ENCODE results near the gene EEA1. TPM values are rescaled to one million over a fixed set of nuclear protein-coding genes. Genes with fewer than 3 reads are reported as not detected.

Gene EEA1
- total RNA-seq, 6 donors from 2014 or later, result 10.2 to 33.5 (median 22.8) TPM

GRCh38 chr12:92949466-92949865, 20.4 kb upstream of the EEA1 start:
- Histone ChIP-seq H3K27ac (no peak overlapping the region), H3K4me1 (no peaks in the 10 kb centered on the region), H3K27me3 (no peaks in the 10 kb centered on the region), H3K4me3 (no peak overlapping the region), H3K36me3 (no peaks in the 10 kb centered on the region), H3K9me3 (peaks cover 0 to 10% (median 7%) of the 10 kb centered on the region in 4 donors)
- 90 to 100% methylated on average over 1 of the region's 1 CpG for WGBS, 2 donors
- TF ChIP-seq CTCF (IDR thresholded peaks at IDR 0.05), result no peak
- TF ChIP-seq POLR2A (IDR thresholded peaks at IDR 0.05), result no peak
- TF ChIP-seq POLR2AphosphoS5 (IDR thresholded peaks at IDR 0.05), result no peak
- TF ChIP-seq EP300 (IDR thresholded peaks at IDR 0.05), result no peak
- ATAC-seq (ENCODE audit: low FRiP score in 2 of 2) (no peak), DNase-seq (no peak)

GRCh38 chr12:92947589-92948215, 18.6 kb upstream of the EEA1 start:
- H3K9me3 ChIP-seq, result no peaks in the 10 kb centered on the region
- ATAC-seq (ENCODE audit: low FRiP score in 2 of 2) (no peak), DNase-seq (no peak)
- no peak overlapping the region for H3K27ac ChIP-seq
- H3K4me3 ChIP-seq, result no peak overlapping the region
- no peak for TF ChIP-seq POLR2A (IDR thresholded peaks at IDR 0.05)
- TF ChIP-seq CTCF (IDR thresholded peaks at IDR 0.05), result no peak
- TF ChIP-seq POLR2AphosphoS5 (IDR thresholded peaks at IDR 0.05), result no peak
- no peak for TF ChIP-seq EP300 (IDR thresholded peaks at IDR 0.05)
- H3K36me3 ChIP-seq, result no peaks in the 10 kb centered on the region
- no peaks in the 10 kb centered on the region for H3K27me3 ChIP-seq
- peaks cover 0 to 6% (median 2%) of the 10 kb centered on the region in 4 donors for H3K4me1 ChIP-seq

GRCh38 chr12:92945659-92946220, 16.6 kb upstream of the EEA1 start:
- 79 to 88% methylated on average over 2 of the region's 2 CpGs for whole genome bisulfite sequencing, 2 donors
- H3K4me1 ChIP-seq, result peaks cover 0 to 11% (median 3%) of the 10 kb centered on the region in 4 donors
- no peaks in the 10 kb centered on the region for H3K9me3 ChIP-seq
- DNase-seq (no peak), ATAC-seq (ENCODE audit: low FRiP score in 2 of 2) (no peak)
- H3K4me3 ChIP-seq, result no peak overlapping the region
- no peak overlapping the region for H3K27ac ChIP-seq
- no peaks in the 10 kb centered on the region for H3K27me3 ChIP-seq
- H3K36me3 ChIP-seq, result no peaks in the 10 kb centered on the region
- TF ChIP-seq POLR2AphosphoS5 (IDR thresholded peaks at IDR 0.05), result no peak
- TF ChIP-seq EP300 (IDR thresholded peaks at IDR 0.05), result no peak
- TF ChIP-seq CTCF (IDR thresholded peaks at IDR 0.05), result no peak
- TF ChIP-seq POLR2A (IDR thresholded peaks at IDR 0.05), result no peak

- no peak for DNase-seq
- Histone ChIP-seq H3K36me3 (no peaks in the 10 kb centered on the region), H3K27ac (no peak overlapping the region), H3K9me3 (no peaks in the 10 kb centered on the region), H3K4me3 (no peak overlapping the region), H3K27me3 (no peaks in the 10 kb centered on the region), H3K4me1 (peaks cover 0 to 11% (median 3%) of the 10 kb centered on the region in 4 donors)
- TF ChIP-seq POLR2A (IDR thresholded peaks at IDR 0.05), result no peak
- TF ChIP-seq CTCF (IDR thresholded peaks at IDR 0.05), result no peak
- no peak for TF ChIP-seq EP300 (IDR thresholded peaks at IDR 0.05)
- no peak for TF ChIP-seq POLR2AphosphoS5 (IDR thresholded peaks at IDR 0.05)
- ATAC-seq (ENCODE audit: low FRiP score in 2 of 2), result peak in 1 of 2 donors; percentile 75
- WGBS, 2 donors, result 81 to 87% methylated on average over 6 of the region's 6 CpGs
Observed at GRCh38 chr12:92943482-92944250, 14.6 kb upstream of the EEA1 start.
